Measurements from ENCODE around the gene LUZP4.
"Not testable (repeated sequence)": the region's sequence is repeated elsewhere in the genome, so short reads cannot be mapped to it uniquely, and the experiment has no call there.

LUZP4 gene, protein sequence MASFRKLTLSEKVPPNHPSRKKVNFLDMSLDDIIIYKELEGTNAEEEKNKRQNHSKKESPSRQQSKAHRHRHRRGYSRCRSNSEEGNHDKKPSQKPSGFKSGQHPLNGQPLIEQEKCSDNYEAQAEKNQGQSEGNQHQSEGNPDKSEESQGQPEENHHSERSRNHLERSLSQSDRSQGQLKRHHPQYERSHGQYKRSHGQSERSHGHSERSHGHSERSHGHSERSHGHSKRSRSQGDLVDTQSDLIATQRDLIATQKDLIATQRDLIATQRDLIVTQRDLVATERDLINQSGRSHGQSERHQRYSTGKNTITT

DNA sequence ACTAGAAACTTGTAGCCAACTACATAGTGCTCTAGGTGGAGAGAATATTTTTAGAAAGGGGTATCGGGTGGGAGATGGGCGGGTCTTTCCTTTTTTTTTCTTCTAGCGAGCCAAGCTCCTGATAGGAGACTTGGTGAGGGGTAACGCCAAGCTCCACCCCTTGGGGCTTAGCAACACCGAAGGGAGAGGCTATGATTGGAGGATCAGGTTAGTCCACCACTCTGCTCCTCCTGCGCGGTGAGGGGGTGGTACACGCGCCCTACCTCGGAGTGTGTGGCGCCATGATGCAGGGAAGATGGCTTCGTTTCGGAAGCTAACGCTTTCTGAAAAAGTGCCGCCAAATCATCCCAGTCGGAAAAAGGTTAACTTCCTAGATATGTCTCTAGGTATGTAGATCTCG lies at the start of gene LUZP4:
Gene LUZP4 (plus strand): TSS at position 251 of the 400 bp plus-strand sequence. CDS start 45 bp downstream, at position 296.
- DNase-seq (ENCODE audit: low read depth in 1 of 2, low spot score in 1 of 2) = no peak

GRCh38 chrX:115251458-115252233 lies 37.9 kb upstream of the LUZP4 start:
- no peak for DNase-seq (ENCODE audit: low read depth in 1 of 2, low spot score in 1 of 2)

- no peak for DNase-seq (ENCODE audit: low read depth in 1 of 2, low spot score in 1 of 2)
These were observed 34.5 kb upstream of the LUZP4 start for GRCh38 chrX:115255003-115255402.

- DNase-seq (ENCODE audit: low read depth in 1 of 2, low spot score in 1 of 2) = no peak
These were observed 31.8 kb upstream of the LUZP4 start for GRCh38 chrX:115257711-115258110.

DNA sequence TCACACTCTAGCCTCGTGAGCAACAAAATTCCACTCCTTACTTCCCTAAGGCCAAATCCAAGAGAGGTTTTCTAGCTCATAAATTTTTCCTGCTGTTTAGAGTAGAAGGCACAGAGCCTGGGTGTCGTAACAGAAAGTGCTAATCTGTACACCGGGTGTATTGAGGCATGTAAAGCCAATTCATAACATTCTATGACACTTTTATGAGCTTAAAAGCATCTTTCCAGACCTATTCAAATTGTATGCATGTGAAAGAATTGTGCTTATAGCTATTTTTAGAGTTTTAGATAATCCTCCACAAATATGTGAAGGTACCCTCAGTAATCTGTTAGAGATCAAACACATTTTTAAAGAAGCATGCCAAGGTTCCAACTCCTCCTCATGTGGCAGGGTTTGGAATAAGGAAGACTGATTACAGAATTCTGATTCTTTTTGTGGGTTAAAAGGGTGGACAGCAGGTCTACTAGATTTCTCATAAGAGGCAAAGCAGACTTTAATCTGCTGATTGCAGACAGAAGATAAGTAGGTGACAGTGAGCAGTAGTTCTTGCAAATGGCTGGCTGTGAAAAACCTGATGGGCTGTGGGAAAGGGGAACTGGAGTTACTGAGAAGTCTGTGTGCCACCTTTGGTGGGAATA lies 30.2 kb upstream of the LUZP4 start:
- no peak for DNase-seq (ENCODE audit: low read depth in 1 of 2, low spot score in 1 of 2)

GRCh38 chrX:115260330-115260729 lies 29.2 kb upstream of the LUZP4 start:
- DNase-seq (ENCODE audit: low read depth in 1 of 2, low spot score in 1 of 2) = no peak

GRCh38 chrX:115261148-115261547 lies 28.4 kb upstream of the LUZP4 start:
- no peak for DNase-seq (ENCODE audit: low read depth in 1 of 2, low spot score in 1 of 2)

DNA sequence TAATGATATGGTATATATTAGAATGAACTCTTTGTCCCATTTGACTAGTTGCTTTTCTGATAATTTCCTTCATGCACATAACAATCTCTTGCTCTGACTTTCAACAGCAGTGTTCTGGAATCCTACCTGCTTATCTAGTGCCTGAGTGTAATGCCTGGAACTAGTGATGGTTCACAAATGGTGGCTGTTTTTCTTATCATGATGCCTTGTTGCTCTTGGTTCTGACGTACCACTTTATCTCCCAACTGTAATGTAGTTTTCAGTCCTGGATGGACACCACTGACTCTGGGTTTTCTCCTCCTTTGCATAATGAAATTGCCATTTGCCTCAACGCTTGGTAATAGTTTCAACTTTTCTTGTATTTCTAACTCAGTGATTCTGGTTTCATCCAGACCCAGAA lies 25.5 kb upstream of the LUZP4 start:
- DNase-seq (ENCODE audit: low read depth in 1 of 2, low spot score in 1 of 2) = no peak

- DNase-seq (ENCODE audit: low read depth in 1 of 2, low spot score in 1 of 2) = no peak
These were observed 23.2 kb upstream of the LUZP4 start for GRCh38 chrX:115266300-115266699.

GRCh38 chrX:115268421-115268820 lies 21.1 kb upstream of the LUZP4 start:
- no peak for DNase-seq (ENCODE audit: low read depth in 1 of 2, low spot score in 1 of 2)

DNA sequence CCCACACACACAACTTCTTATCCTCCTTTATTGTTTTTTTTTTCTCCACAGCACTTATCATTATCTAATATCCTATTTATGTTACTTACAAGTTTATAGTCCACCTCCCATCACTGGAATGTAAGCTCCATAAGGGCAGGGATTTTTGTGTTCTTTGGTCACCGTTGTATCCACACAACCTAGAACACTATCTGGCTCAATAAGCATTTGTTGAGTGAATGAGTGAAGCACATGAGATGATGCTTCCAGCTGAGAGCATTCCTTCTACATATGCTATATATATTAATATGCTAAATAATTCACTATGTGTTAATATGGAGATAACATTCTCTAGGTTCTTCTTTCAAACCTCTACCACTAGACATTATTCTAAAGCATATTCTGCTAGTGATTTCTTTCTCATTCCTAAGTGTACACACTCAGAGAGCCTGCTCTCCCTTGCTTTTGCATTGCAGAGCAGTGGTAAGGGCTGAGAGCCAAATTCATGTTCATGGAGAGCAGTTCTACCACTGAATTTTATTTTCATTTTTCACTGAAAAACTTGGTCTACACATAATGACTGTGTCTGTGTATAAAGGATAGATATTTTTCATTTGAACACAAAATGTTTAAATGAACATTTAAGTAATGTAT lies 20.3 kb upstream of the LUZP4 start:
- DNase-seq (ENCODE audit: low read depth in 1 of 2, low spot score in 1 of 2) = no peak

- DNase-seq (ENCODE audit: low read depth in 1 of 2, low spot score in 1 of 2) = no peak
These were observed 4.6 kb upstream of the LUZP4 start for GRCh38 chrX:115284877-115285276.

DNA sequence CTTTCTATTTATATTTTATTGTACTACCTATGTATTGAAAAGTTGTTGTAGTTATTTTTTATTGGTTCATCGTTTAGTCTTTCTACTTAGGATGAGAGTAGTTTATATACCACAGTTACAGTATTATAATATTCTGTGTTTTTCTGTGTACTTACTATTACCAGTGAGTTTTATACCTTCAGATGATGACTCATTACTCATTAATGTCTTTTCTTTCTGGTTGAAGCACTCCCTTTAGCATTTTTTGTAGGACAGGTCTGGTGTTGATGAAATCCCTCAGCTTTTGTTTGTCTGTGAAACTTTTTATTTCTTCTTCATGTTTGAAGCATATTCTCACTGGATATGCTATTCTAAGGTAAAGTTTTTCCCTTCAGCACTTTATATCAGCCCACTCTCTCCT lies 7.7 kb downstream of the LUZP4 start:
- DNase-seq (ENCODE audit: low read depth in 1 of 2, low spot score in 1 of 2) = no peak

DNA sequence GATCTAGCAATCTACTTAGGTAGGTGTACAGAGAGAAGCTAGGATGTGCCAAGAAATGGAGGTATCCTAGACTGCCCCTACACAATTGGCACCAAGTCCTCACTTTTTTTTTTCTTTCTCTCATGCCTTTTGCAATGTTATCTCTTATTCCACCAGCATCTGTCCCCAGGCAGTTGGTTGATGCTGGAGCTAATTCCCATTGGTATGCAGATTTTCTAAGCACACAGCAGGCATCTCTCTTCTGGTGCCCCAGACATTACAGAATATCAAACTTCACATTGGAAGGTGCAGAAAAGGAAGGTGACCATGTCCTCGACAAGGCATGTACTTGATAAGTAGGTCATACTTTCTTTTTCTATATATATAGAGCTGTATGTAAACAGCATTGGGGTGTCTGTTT lies 21.6 kb downstream of the LUZP4 start:
- no peak for DNase-seq (ENCODE audit: low read depth in 1 of 2, low spot score in 1 of 2)

DNA sequence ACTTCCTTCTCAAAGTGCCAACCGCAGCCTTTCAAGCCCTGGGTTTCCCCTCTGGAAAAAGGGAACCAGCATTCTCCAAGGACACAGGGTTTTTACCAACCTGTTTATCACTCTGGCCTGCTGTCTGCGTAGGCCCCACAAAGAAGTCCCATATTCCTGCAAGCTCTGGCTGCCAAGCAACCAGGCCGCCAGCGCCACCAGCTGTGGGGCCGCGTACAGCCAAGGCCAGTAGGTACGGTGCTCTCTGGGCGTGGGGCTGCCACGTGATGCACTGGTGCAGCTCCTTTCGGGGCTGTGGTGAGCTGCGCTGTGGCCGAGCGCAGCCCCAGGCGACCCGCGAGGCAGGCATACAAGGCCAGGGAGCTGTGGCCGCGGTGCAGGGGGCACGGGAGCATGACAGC lies 22.1 kb downstream of the LUZP4 start:
- DNase-seq (ENCODE audit: low read depth in 1 of 2, low spot score in 1 of 2) = no peak

DNA sequence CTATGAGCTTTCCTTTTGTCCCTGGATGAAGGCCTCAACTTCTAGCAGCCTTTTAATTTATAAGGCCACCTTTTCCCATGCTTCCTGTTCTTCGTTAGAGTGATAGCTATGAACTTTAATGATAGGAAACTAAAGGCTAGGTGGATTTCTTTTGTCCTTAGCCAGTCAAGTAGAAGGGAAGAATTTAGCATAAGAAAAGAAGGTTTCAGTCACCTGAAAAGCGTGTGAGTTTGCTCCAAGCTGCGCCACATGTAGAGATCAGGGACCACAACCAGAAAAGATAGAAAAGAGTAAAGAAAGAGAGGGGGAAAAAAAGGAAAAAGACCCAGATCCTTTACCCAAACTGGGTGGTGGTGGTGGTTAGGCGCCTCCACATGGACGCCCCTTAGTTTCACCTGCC lies 28.6 kb downstream of the LUZP4 start:
- DNase-seq (ENCODE audit: low read depth in 1 of 2, low spot score in 1 of 2) = no peak

GRCh38 chrX:115322375-115322774 lies 32.9 kb downstream of the LUZP4 start:
- no peak for DNase-seq (ENCODE audit: low read depth in 1 of 2, low spot score in 1 of 2)

GRCh38 chrX:115324194-115324593 lies 34.7 kb downstream of the LUZP4 start:
- DNase-seq (ENCODE audit: low read depth in 1 of 2, low spot score in 1 of 2) = no peak

- DNase-seq (ENCODE audit: low read depth in 1 of 2, low spot score in 1 of 2) = not testable (repeated sequence)
These were observed 39.8 kb downstream of the LUZP4 start for GRCh38 chrX:115329282-115329681.

DNA sequence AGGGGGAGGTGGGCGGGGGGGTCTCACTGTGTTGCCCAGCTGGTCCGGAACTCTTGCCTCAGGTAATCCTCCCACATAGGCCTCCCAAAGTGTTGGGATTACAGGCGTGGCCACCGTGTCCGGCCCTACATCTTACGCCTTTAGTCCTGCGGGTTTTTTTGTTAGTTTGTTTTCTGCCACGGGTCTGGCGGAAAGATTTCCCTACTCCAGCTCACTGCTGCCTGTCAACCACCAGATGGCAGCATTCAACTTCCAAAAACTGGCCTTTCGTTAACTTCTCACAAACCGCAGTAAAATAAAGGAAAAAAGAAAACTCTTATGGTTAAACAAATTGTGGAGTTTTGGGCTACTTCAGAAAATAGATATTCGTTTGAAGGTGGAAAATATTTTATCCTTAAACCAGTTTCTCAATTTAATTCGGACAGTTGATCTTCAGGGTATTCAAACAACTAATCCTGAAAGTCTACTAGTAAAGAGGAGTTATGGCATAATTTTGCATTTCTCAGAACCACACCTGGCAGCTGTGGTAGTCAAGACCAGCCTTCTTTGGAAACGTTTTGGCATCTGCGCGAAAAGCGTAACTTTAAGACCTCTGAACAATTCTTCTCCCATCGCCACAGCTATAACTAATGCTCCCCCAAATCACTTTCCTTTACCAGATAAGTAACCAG lies 41.1 kb downstream of the LUZP4 start:
- DNase-seq (ENCODE audit: low read depth in 1 of 2, low spot score in 1 of 2) = no peak

- DNase-seq (ENCODE audit: low read depth in 1 of 2, low spot score in 1 of 2) = no peak
These were observed 43.3 kb downstream of the LUZP4 start for GRCh38 chrX:115332832-115333231.
